Measurements from ENCODE around the gene SHANK3.
"Not testable (repeated sequence)": the region's sequence is repeated elsewhere in the genome, so short reads cannot be mapped to it uniquely, and the experiment has no call there.

Gene SHANK3

GRCh38 chr22:50672471-50673230 lies at the start of gene SHANK3:
Gene SHANK3, plus strand, starts transcription at chr22:50672823.
- DNase-seq (ENCODE audit: low read depth) = peak; percentile 97

GRCh38 chr22:50624347-50625130 lies 48.1 kb upstream of the SHANK3 start:
- no peak for DNase-seq (ENCODE audit: low read depth)

GRCh38 chr22:50625131-50625567 lies 47.5 kb upstream of the SHANK3 start:
- no peak for DNase-seq (ENCODE audit: low read depth)

- DNase-seq (ENCODE audit: low read depth) = no peak
Measured at GRCh38 chr22:50625568-50626313, 46.9 kb upstream of the SHANK3 start.

- no peak for DNase-seq (ENCODE audit: low read depth)
Measured at GRCh38 chr22:50626314-50626849, 46.2 kb upstream of the SHANK3 start.

- DNase-seq (ENCODE audit: low read depth) = no peak
Measured at GRCh38 chr22:50626850-50627641, 45.6 kb upstream of the SHANK3 start.

- peak; percentile 62 for DNase-seq (ENCODE audit: low read depth)
Measured at GRCh38 chr22:50627642-50628542, 44.7 kb upstream of the SHANK3 start, which contains the start of gene ARSA. Gene ARSA, minus strand, starts transcription at chr22:50628152. Its CDS starts 373 bp downstream, at chr22:50627779.

- no peak for DNase-seq (ENCODE audit: low read depth)
Measured at GRCh38 chr22:50628543-50629134, 44.0 kb upstream of the SHANK3 start.

- no peak for DNase-seq (ENCODE audit: low read depth)
Measured at GRCh38 chr22:50630376-50630775, 42.2 kb upstream of the SHANK3 start.

GRCh38 chr22:50633086-50633485 lies 39.5 kb upstream of the SHANK3 start:
- no peak for DNase-seq (ENCODE audit: low read depth)

- no peak for DNase-seq (ENCODE audit: low read depth)
Measured at GRCh38 chr22:50633771-50634170, 38.9 kb upstream of the SHANK3 start.

GRCh38 chr22:50635591-50635990 lies 37.0 kb upstream of the SHANK3 start:
- DNase-seq (ENCODE audit: low read depth) = no peak

- not testable (repeated sequence) for DNase-seq (ENCODE audit: low read depth)
Measured at GRCh38 chr22:50640296-50640695, 32.3 kb upstream of the SHANK3 start.

GRCh38 chr22:50640857-50641647 lies 31.6 kb upstream of the SHANK3 start:
- DNase-seq (ENCODE audit: low read depth) = no peak

- DNase-seq (ENCODE audit: low read depth) = no peak
Measured at GRCh38 chr22:50641696-50642607, 30.7 kb upstream of the SHANK3 start.

- DNase-seq (ENCODE audit: low read depth) = not testable (repeated sequence)
Measured at GRCh38 chr22:50643021-50643820, 29.4 kb upstream of the SHANK3 start.

- DNase-seq (ENCODE audit: low read depth) = not testable (repeated sequence)
Measured at GRCh38 chr22:50643821-50644101, 28.9 kb upstream of the SHANK3 start.

All from CMK (cell line).